Measurements from ENCODE around the gene PPP1R14C.

GRCh38 chr6:150153905-150154492 is 11.2 kb downstream of the PPP1R14C start:
- TF ChIP-seq CTCF (conservative IDR thresholded peaks at IDR 0.05 in 1 of 2, IDR thresholded peaks at IDR 0.05 in 1 of 2; ENCODE audit: extremely low read depth in 1 of 2, insufficient read depth in 1 of 2, low read depth in 1 of 2, low read length in 2 of 2) (no peak), EZH2 (IDR thresholded peaks at IDR 0.05; ENCODE audit: borderline replicate concordance, low read length) (no peak)
